ENCODE data around the gene LRRC56.

DNA sequence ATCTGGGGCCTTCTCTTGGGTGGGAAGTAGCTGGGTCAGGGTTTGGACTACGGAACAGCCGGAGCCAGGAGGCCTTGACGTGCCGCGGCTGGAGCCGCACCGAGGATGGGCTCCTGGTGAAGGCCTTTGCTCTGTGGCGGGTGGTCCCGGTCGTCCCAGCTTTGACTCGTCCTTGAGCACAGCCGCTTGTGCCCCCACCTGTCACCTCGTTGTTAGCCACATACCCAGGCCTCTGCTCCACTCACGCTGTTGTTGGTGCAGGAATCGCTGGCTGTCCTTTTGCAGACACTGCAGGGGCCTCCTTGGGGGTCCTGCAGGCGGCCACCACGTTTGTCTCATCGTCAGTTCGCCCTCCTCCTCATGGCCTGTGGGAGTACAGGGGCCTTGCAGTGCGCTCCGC, 56.0 kb downstream of the LRRC56 start:
- TF ChIP-seq EZH2 (IDR thresholded peaks at IDR 0.05; ENCODE audit: borderline replicate concordance, low read length), result no peak
- TF ChIP-seq, protein P1, sequence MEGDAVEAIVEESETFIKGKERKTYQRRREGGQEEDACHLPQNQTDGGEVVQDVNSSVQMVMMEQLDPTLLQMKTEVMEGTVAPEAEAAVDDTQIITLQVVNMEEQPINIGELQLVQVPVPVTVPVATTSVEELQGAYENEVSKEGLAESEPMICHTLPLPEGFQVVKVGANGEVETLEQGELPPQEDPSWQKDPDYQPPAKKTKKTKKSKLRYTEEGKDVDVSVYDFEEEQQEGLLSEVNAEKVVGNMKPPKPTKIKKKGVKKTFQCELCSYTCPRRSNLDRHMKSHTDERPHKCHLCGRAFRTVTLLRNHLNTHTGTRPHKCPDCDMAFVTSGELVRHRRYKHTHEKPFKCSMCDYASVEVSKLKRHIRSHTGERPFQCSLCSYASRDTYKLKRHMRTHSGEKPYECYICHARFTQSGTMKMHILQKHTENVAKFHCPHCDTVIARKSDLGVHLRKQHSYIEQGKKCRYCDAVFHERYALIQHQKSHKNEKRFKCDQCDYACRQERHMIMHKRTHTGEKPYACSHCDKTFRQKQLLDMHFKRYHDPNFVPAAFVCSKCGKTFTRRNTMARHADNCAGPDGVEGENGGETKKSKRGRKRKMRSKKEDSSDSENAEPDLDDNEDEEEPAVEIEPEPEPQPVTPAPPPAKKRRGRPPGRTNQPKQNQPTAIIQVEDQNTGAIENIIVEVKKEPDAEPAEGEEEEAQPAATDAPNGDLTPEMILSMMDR (conservative IDR thresholded peaks at IDR 0.05 in 1 of 2, IDR thresholded peaks at IDR 0.05 in 1 of 2; ENCODE audit: extremely low read depth in 1 of 2, insufficient read depth in 1 of 2, low read depth in 1 of 2, low read length in 2 of 2), result no peak
